ENCODE measurements around the gene SERPINB10. TPM values are rescaled to one million over a fixed set of nuclear protein-coding genes. Genes with fewer than 3 reads are reported as not detected.

SERPINB10 gene
- total and polyA plus RNA-seq, 2 experiments from 2014 or later: not detected

GRCh38 chr18:63881851-63882250, 25.9 kb upstream of the SERPINB10 start:
- no peak overlapping the region for H3K9ac ChIP-seq
- H3K27ac ChIP-seq: peak overlapping the region; percentile 68
- no peaks in the 10 kb centered on the region for H3K9me3 ChIP-seq (ENCODE audit: low read depth)
- in situ Hi-C loops (cut with MboI): no loop called here
- no peaks in the 10 kb centered on the region for H3K9me2 ChIP-seq (ENCODE audit: insufficient read depth)
- H3K27me3 ChIP-seq (replicated peaks; ENCODE audit: insufficient read depth): no peaks in the 10 kb centered on the region
- peak overlapping the region; percentile 73 for H3K4me2 ChIP-seq (ENCODE audit: unreplicated experiment)
- peaks cover 40% of the 10 kb centered on the region for H3K4me1 ChIP-seq (ENCODE audit: insufficient read depth)
- no peak overlapping the region for H2AFZ ChIP-seq
- no peaks in the 10 kb centered on the region for H3K36me3 ChIP-seq (ENCODE audit: low read depth)
- H3F3A ChIP-seq (ENCODE audit: insufficient read depth): peaks cover 30% of the 10 kb centered on the region
- WGBS, 2 experiments (ENCODE audit: low coverage in 1 of 2, low lambda C conversion rate in 2 of 2, missing lambda C conversion rate in 2 of 2): 22 to 31% methylated on average over 4 of the region's 4 CpGs
- H4K20me1 ChIP-seq (ENCODE audit: insufficient read depth): no peaks in the 10 kb centered on the region
- no peaks in the 10 kb centered on the region for H3K79me2 ChIP-seq (ENCODE audit: insufficient read depth)
- no peak overlapping the region for H3K4me3 ChIP-seq
- TF ChIP-seq EZH2 (IDR thresholded peaks at IDR 0.05; ENCODE audit: insufficient read depth, poor library complexity, severe bottlenecking): no peak
- no peak for TF ChIP-seq EZH2phosphoT487 (IDR thresholded peaks at IDR 0.05; ENCODE audit: insufficient read depth, low read depth)
- DNase-seq: peak; percentile 70

GRCh38 chr18:63882333-63883141, 25.2 kb upstream of the SERPINB10 start:
- H2AFZ ChIP-seq: no peak overlapping the region
- H3F3A ChIP-seq (ENCODE audit: insufficient read depth): peaks cover 30% of the 10 kb centered on the region
- H3K9me3 ChIP-seq (ENCODE audit: low read depth): no peaks in the 10 kb centered on the region
- in situ Hi-C loops (cut with MboI): no loop called here
- 25 to 34% methylated on average over 8 of the region's 8 CpGs for WGBS, 2 experiments (ENCODE audit: low coverage in 1 of 2, low lambda C conversion rate in 2 of 2, missing lambda C conversion rate in 2 of 2)
- no peaks in the 10 kb centered on the region for H3K9me2 ChIP-seq (ENCODE audit: insufficient read depth)
- H4K20me1 ChIP-seq (ENCODE audit: insufficient read depth): no peaks in the 10 kb centered on the region
- H3K4me1 ChIP-seq (ENCODE audit: insufficient read depth): peaks cover 47% of the 10 kb centered on the region
- H3K4me3 ChIP-seq: peak overlapping the region; percentile 17; the same call in 1 of the 2 replicates
- TF ChIP-seq EZH2 (IDR thresholded peaks at IDR 0.05; ENCODE audit: insufficient read depth, poor library complexity, severe bottlenecking): no peak
- TF ChIP-seq EZH2phosphoT487 (IDR thresholded peaks at IDR 0.05; ENCODE audit: insufficient read depth, low read depth): no peak
- DNase-seq: peak; percentile 95
- peak overlapping the region; percentile 73 for H3K4me2 ChIP-seq (ENCODE audit: unreplicated experiment)
- H3K36me3 ChIP-seq (ENCODE audit: low read depth): no peaks in the 10 kb centered on the region
- no peaks in the 10 kb centered on the region for H3K79me2 ChIP-seq (ENCODE audit: insufficient read depth)
- H3K9ac ChIP-seq: no peak overlapping the region
- H3K27ac ChIP-seq: peak overlapping the region; percentile 68
- H3K27me3 ChIP-seq (replicated peaks; ENCODE audit: insufficient read depth): no peaks in the 10 kb centered on the region

- H3K27me3 ChIP-seq (replicated peaks; ENCODE audit: insufficient read depth): no peaks in the 10 kb centered on the region
- DNase-seq: peak; percentile 23
- no peak overlapping the region for H3K4me2 ChIP-seq (ENCODE audit: unreplicated experiment)
- peaks cover 28% of the 10 kb centered on the region for H3F3A ChIP-seq (ENCODE audit: insufficient read depth)
- H4K20me1 ChIP-seq (ENCODE audit: insufficient read depth): no peaks in the 10 kb centered on the region
- H3K9me2 ChIP-seq (ENCODE audit: insufficient read depth): no peaks in the 10 kb centered on the region
- H3K4me3 ChIP-seq: no peak overlapping the region
- no peaks in the 10 kb centered on the region for H3K9me3 ChIP-seq (ENCODE audit: low read depth)
- no peak for TF ChIP-seq EZH2 (IDR thresholded peaks at IDR 0.05; ENCODE audit: insufficient read depth, poor library complexity, severe bottlenecking)
- TF ChIP-seq EZH2phosphoT487 (IDR thresholded peaks at IDR 0.05; ENCODE audit: insufficient read depth, low read depth): no peak
- H2AFZ ChIP-seq: no peak overlapping the region
- no peak overlapping the region for H3K27ac ChIP-seq
- H3K79me2 ChIP-seq (ENCODE audit: insufficient read depth): no peaks in the 10 kb centered on the region
- H3K9ac ChIP-seq: no peak overlapping the region
- H3K4me1 ChIP-seq (ENCODE audit: insufficient read depth): peaks cover 49% of the 10 kb centered on the region
- in situ Hi-C loops (cut with MboI): no loop called here
- H3K36me3 ChIP-seq (ENCODE audit: low read depth): no peaks in the 10 kb centered on the region
Observed at GRCh38 chr18:63883617-63884016, 24.1 kb upstream of the SERPINB10 start.

DNA sequence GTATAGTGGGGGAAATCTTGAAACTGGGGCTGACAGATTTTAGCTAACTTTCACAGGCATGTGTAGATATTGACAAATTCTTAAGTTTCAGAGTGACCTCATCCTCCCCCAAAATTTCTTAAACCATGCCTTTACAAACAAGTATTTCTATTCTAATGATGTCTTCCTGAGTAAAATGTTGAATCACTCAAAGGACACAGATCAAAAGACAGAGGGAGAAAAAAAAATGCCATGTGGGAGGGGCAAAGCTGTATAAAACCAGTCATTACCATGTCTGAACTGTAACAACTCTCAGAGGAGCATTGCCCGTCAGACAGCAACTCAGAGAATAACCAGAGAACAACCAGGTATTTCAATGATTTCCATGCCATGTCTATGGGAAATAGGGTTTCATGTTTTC, 20.3 kb upstream of the SERPINB10 start, which contains the start of gene SERPINB2:
Gene SERPINB2 (plus strand): TSS at position 282 of the 400 bp plus-strand sequence. CDS start 3,740 bp downstream, outside the sequence.
- Histone ChIP-seq H3K9ac (0 out of 2 replicates have a peak within 1 kb of the TSS, but pooled peaks have one; percentile 14), H3K79me2 (ENCODE audit: insufficient read depth) (no peaks in the 10 kb centered on the region), H3K4me3 (peak within 1 kb of the TSS; percentile 38), H4K20me1 (ENCODE audit: insufficient read depth) (no peaks in the 10 kb centered on the region), H2AFZ (no peak within 1 kb of the TSS), H3K4me2 (ENCODE audit: unreplicated experiment) (peak within 1 kb of the TSS; percentile 50), H3K27ac (no peak within 1 kb of the TSS), H3K9me3 (ENCODE audit: low read depth) (no peaks in the 10 kb centered on the region), H3K36me3 (ENCODE audit: low read depth) (no peaks in the 10 kb centered on the region), H3K27me3 (replicated peaks; ENCODE audit: insufficient read depth) (no peaks in the 10 kb centered on the region), H3F3A (ENCODE audit: insufficient read depth) (peaks cover 8% of the 10 kb centered on the region), H3K9me2 (ENCODE audit: insufficient read depth) (no peaks in the 10 kb centered on the region), H3K4me1 (ENCODE audit: insufficient read depth) (peaks cover 34% of the 10 kb centered on the region)
- in situ Hi-C loops (cut with MboI): no loop called here
- peak; percentile 73 for DNase-seq
- TF ChIP-seq EZH2phosphoT487 (IDR thresholded peaks at IDR 0.05; ENCODE audit: insufficient read depth, low read depth): 0 out of 2 replicates have a peak, but pooled peaks have one; percentile 25
- no peak for TF ChIP-seq EZH2 (IDR thresholded peaks at IDR 0.05; ENCODE audit: insufficient read depth, poor library complexity, severe bottlenecking)
- 20 to 35% methylated on average over 1 of the region's 1 CpG for WGBS, 2 experiments (ENCODE audit: low coverage in 1 of 2, low lambda C conversion rate in 2 of 2, missing lambda C conversion rate in 2 of 2)

All from GM23248 (cell line).